NCI-H146 treated with DMSO at 0.1 percent for 48 hours (cell line): Measurements from ENCODE around the gene TFPT.
"Not testable (repeated sequence)": the region's sequence is repeated elsewhere in the genome, so short reads cannot be mapped to it uniquely, and the experiment has no call there.

Experiments
- DNase-seq: peaks from one replicate; lab custom pipeline; 2025; ENCODE audit not compliant: unreplicated experiment; lab: John Stamatoyannopoulos, UW

TFPT gene

DNA sequence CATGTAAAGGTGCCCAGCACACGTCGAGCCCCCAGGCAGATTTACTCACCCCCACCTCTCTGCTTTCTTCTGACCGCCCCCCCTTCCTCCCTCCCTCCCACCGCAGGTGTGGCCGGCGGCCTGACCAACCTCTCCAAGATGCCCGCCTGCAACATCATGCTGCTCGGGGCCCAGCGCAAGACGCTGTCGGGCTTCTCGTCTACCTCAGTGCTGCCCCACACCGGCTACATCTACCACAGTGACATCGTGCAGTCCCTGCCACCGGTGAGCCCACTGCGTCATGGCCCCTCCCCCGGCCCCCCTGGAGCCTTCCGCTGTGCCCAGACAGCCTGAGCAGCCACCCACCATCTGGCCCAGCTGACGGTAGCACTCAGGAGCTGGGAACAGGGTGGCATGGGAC, 8.9 kb upstream of the TFPT start:
- DNase-seq = no peak

DNA sequence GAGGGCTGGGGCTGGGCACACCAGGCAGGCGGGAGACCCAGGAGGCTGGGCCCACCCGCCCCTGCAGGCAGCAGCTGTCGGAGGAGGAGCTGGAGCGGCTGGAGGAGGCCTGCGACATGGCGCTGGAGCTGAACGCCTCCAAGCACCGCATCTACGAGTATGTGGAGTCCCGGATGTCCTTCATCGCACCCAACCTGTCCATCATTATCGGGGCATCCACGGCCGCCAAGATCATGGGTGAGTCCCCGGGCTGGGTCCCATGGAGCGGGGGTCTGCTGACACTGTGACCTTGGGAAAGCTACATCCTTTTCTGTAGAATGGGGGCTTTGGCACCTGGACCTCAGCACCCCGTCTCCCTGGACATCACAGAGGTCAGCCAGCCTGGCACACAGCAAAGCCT, 8.2 kb upstream of the TFPT start:
- DNase-seq = no peak

DNA sequence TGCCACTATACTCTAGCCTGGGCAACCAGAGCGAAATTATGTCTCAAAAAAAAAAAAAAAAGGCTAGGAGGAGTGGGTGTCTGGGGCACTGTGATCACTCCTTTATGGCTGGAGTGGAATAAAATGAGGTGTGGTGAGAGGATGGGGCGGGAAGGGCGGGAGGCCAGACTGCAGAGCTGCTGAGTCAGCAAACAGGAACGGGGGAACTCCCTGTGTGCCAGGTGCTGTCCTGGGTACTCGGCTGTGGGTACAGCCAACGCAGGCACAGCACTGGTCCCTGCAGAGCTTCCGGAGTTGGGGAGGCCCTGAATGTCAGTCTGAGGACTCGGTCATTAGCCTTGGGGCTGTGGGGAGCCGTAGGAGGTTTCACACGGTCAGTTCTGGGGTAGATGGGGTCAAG, 5.8 kb upstream of the TFPT start:
- no peak for DNase-seq

DNA sequence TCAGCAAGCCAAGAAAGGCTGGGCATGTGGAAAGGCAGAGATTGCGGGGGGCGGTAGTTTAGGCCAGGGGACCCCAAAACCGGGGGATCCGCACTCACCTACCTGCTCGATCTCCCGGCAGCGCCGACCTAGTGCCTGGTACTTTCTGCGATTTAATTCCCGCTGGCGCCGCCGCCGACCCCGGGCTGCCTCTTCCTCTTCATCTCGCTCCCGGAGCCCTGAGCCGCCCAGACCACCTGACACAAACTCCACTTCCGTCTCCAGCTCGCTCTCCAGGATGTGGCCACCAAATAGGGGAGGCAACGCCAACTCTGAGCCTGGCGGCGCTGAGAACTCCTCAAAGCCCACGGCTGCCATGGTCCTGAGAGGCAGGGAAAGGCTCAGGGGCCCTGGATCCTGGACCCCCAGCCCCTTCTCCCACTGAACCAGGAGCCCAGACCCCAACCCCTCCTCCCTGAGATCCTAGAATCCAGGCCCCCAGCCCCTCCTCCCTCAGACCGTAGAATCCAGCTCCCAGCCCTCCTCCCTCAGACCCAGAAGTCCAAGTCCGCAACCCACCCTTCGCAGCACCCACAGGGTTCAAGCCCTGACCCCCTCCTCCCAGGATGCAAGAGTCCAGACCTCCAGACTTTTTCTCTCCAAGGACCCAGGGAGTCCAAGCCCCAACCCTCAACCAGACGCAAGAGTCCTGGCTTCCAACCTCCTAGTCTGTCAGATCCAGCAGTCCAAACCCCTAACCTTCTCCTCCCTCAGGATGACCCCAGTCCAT, 933 bp downstream of the TFPT start:
- DNase-seq = no peak

DNA sequence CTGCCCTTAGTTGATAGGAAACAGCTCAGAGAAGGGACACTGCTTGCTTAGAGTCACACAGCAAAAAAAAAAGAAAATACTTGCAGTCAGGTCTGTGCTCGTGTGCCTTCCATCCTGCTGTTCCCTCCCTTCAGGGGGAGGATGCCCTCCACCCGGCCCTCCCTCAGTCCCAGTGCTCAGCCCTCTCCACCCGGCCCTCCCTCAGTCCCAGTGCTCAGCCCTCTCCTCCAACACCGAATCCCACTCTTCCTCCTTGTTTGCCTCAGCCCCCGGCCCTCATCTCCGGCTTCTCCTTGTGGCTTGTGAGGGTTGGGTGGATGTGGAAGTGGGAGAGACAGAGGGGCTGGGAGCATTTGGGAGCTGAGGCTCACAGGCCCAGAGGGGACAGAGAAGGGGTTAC, 5.8 kb downstream of the TFPT start:
- DNase-seq = no peak

DNA sequence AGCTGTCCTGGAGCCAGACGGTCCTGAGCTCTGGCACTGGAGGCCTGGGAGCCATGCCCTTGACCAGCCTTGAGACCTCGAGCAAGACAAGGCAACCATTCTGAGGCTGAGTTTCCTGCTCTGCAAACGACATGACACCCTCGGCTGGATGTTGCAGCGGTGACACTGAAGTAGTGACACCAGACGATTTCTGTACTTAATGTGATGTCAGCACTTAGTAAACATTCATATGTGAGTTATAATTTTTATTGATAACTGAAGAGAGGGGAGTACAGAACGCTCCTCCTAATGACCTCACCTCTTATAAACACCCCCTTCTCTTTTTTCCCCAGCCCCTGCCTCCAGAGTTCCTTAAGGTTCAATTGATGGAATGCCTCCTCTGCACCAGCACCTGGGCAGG, 7.0 kb downstream of the TFPT start:
- DNase-seq = no peak

DNA sequence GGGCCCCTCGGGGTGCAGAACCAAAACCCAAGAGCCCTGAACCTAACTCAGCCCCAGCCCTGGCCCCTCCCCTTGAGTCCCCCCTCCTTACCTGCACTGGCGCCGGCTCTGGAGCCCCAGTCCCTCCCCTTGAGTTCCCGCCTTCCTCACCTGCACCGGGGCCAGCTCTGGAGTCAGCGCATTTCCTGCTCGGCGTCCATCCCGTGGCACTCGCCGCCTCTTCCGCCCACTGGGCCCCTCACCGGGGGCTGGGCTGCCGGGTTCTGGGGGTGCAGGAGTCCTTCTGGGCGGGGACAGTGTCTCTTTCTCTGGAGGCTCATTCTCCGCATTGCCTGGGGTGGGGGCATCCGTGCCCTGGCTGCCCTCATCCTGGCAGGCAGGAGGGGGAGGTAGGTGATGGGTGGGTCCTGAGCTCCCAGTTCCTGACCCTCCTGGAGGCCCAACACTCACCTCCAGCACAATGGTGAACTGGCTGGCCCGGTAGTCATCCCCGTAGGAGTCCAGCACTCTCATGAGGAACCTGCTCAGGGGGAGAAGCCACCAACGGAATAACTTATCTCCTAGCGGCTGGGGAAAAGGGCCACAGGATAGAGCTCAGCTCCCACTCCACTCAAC, 7.5 kb downstream of the TFPT start:
- no peak for DNase-seq

DNA sequence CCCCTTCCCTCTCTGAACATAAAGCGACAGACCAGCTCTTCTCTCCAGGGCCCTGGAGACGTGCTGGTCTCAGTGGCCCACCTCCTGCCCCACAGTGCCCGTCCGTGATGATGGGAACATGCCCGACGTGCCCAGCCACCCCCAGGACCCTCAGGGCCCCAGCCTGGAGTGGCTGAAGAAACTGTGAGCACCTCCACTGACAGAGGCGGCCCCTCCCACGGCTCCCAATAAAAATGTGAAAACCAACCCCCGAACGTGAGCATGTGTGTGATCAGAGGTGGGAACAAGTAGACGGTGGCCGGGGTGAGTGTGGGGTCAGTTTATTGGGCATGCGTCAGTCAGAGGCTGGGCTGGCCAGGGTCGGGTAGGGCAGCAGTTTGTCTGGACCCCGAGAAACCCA, 8.7 kb downstream of the TFPT start:
- no peak for DNase-seq

DNA sequence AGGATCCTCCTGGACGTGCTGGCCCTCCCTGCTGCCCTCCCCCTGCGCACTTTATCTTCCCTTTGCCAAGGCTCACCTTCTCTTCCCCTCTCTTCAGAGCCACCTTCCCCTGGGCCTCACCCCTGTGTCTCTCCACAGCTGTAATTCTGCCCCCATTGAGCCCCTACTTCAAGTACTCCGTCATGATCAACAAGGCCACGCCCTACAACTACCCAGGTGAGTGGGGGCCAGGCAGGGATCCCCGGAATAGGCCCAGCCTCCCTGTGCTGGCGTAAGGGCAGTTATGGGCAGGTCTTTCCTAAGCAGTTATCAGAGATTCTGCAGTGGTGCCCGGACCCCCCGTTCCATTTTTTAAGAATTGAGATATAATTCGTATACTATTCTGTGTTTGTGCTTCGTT, 9.7 kb downstream of the TFPT start:
- DNase-seq = no peak

DNA sequence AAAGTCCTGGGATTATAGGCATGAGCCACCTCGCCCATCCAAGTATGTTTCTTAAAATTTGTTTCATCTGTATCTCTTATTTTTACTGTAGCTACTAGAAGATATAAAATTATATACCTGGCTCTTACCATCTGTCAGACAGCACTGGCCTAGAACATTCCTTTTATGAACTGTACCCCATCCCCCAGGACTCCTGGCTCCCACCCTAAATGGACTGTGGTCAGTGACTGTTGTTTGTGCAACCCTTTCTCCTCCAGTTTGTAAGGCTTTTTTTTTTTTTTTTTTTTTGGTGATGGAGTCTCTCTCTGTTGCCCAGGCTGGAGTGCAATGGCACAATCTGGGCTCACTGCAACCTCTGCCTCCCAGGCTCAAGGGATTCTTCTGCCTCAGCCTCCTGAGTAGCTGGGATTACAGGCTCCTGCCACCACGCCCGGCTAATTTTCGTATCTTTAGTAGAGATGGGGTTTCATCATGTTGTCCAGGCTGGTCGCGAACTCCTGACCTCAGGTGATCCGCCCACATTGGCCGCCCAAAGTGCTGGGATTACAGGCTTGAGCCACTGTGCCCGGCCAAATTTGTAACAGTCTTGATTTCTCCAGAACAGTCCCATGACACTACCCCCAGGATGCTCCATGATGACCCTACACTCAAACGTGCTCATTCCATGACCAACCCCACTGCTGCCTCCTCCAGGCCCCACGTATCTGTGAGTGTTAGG, 10.3 kb downstream of the TFPT start:
- no peak for DNase-seq

DNA sequence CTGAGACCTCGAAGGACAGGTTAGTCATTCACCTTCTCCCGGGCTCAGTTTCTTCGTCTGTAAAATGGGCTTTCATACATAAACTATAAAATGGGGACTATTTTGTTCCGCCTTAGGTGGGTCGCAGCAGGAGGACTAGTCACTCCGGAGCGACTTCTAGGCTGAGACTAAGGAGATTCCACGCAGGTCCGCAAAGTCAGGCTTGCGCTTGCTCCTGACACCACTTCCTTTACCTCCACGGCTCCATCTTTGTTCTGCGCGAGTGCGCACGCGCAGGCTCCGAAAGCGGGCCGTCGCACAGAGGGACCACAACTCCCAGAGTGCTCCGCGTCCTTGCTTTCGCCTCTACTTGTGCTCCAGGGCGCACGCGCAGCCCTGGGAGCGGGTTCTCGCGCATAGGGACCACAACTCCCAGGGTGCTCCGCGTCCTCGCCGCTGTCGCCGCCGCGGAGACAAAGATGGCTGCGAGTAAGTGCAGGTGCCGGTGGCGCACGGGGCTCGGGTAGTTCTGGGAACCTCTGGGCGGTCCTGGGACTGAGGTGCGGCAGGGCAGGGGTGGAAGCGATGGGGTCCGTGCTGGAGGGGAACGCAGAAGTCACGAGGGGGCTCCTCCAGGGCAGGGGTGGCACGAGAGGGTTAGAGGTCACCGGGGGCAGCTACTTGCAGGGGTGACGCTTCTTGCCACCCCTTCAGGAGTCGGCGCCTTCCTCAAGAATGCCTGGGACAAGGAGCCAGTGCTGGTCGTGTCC, 12.9 kb downstream of the TFPT start, which contains the start of gene NDUFA3:
TSS of gene NDUFA3 (plus strand) at position 435 of the 749 bp plus-strand sequence. CDS start at position 459, 24 bp downstream.
- DNase-seq = peak; percentile 97

DNA sequence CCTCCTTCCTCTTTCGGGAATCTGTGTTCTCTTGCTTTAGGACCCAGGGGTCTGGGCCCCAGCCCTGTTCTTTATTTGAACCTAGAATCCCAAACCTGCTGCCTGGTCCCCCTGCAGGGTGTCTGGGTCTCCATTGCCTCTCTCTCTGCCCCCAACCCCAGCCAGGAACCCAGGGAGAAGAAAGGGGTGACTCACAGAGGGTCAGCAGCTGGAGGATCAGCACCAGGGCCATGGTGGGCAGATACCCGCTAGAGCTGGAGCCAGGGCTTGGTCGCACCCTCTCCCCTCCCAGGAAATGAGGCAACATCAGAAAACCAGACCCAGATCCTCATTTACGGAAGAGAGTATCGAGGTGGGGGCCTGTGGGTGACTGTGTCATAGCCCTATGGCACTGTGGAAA, 14.9 kb downstream of the TFPT start, which contains the start of gene OSCAR:
TSS of gene OSCAR (minus strand) at position 243 of the 400 bp plus-strand sequence. CDS start at position 232, 11 bp downstream.
- DNase-seq = no peak

DNA sequence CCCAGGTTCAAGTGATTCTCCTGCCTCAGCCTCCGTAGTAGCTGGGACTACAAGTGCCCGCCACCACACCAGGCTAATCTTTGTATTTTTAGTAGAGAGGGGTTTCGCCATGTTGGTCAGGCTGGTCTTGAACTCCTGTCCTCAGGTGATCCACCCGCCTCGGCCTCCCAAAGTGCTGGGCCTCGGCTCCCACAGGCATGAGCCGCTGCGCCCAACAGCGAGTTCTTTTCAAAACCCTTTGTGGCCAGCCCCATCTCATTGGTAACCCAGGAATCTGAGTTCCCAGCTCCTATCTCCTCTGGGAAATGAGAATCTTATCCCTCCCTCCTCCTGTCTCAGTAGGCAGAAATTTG, 15.6 kb downstream of the TFPT start:
- DNase-seq = not testable (repeated sequence)

DNA sequence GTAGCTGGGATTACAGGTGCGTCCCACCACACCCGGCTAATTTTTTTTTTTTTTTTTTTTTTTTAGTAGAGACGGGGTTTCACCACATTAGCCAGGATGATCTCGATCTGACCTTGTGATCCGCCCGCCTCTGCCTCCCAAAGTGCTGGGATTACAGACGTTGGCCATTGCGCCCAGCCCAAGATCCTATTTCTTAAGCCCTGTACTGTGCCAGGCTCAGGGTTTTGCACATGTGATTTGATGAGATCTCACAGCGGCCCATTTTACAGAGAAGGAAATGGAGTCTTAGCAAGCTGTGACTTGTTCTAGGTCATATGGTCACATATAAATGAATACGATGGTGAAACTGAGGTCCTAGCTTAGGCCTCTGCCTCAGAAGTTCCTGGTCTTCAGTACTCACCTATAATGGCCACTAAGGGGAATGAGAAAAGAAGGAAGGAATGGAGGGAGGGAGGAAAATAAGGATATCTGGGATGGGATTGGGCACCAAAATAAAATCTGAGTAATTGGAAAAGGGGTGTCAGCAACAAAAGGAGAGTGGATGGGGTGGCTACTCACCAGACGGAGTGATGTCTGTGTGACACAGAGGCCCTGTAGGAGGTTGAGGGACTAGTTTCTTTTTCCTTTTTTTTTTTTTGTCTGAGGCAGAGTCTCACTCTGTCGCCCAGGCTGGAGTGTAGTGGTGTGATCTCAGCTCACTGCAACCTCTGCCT, 16.1 kb downstream of the TFPT start:
- no peak for DNase-seq

DNA sequence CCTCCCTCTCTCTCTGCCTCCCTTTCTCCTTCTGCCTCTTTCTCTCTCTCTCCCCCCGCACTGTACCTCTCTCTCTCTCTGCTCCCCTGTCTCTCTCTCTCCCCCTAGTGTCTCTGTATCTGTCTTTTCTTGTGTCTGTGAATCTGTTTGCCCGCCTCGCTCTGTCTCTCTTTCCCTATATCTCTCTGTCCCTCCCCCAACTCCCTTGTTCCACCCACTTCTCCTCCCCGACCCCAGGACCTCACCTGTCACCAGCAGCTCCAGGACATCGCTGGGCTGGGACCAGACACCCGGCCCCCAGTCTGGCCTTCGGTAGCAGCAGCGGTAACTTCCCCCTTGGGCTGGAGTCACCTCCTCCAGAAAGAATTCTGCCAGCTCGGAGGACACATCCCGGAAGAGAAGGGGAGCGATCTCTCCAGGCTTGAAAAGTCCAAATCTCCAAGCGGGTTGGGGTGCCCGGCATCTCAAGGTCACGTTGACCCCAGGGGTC, 18.8 kb downstream of the TFPT start:
- DNase-seq = no peak

DNA sequence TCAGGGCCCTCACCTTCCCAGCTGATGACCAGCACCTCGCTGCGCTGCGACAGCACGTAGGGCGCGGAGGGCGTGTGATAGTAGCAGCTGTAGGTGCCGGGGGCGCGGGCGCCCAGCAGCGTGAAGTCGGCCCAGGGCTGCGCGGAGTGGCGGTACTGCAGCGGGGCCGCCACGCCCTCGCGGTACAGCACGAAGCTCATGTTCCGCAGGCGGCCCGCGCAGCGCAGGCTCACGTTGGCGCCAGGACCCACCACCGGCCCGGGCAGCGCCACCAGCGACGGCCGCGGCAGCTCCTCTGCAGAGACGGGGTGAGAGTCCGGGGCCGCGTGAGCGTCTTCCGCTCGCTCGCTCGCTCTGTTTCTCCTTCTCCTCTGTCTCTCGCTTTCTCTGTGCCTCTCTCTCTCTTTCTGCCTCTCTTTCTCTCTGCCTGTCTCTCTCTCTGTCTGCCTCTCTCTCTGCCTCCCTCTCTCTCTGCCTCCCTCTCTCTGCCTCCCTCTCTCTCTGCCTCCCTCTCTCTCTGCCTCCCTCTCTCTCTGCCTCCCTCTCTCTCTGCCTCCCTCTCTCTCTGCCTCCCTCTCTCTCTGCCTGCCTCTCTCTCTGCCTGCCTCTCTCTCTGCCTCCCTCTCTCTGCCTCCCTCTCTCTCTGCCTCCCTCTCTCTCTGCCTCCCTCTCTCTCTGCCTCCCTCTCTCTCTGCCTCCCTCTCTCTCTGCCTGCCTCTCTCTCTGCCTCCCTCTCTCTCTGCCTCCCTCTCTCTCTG, 19.4 kb downstream of the TFPT start:
- DNase-seq = peak; percentile 12

DNA sequence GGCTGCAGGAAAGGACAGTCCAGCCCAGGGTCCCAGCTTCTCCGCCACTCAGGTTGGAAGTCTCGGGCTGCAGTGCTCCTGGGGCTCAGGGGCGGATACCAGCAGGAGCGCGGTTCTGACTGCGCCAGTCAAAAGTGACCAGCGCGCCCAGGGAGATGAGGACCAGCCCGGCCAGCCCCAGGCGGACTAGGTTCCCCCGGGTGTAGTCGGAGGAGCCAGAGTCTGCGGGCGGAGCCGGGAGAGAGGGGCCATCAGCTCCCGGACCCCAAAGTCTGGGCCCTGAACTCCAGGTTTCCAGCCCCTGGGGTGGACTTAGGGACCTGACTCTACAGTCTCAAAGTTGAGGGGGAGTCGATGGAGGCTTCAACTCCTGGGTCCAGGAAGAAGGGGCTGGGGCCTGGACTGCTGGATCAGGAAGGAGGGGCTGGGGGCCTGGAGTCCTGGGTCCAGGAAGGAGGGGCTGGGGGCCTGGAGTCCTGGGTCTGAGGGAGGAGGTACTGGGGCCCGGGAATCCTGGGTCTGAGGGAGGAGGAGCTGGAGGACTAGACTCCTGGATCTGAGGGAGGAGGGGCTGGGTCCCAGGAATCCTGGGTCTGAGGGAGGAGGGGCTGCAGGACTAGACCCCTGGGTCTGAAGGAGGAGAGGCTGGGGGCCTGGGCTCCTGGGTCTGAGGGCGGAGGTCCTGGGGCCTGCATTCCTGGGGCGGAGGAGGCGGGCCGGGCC, 20.2 kb downstream of the TFPT start:
- no peak for DNase-seq

DNA sequence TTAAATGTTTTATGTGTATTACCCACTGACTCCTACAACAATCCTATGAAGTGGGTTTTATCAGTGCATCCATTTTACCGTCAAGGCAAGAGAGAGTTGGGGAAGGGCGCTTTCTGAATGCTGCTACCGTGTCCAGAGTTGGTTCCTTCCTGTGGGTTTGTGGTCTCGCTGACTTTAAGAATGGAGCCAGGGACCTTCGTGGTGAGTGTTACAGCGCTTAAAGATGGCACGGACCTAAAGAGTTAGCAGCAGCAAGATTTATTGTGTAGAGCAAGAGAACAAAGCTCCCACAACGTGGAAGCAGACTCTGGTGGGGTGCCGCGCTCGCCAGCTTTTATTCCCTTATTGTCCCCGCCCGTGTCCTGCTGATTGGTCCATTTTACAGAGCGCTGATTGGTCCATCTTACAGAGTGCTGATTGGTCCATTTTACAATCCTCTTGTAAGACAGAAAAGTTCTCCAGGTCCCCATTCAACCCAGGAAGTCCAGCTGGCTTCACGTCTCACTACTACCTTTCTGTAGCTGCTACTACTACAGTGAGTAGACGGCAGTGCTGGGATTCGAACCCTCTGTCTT, 20.9 kb downstream of the TFPT start:
- no peak for DNase-seq

DNA sequence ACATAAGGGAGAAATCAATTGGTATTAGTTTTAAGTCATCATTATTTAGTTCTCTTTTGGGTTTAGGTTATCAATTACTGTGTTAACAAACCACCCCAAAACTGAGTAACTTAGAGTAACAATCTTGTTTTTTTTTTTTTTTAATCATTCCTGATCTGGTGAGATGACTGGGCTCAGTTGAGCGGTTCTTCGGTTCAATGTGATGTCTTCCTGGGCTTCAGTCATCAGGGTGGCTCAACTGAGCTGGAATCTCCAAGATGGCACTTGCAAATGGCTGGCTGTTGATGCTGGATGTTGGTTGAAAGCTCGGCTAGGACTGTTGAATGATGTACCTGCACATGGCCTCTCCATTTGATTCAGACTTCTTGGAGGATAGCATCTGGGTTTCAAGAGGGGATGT, 31.0 kb downstream of the TFPT start:
- no peak for DNase-seq
